HEK293 (cell line): ENCODE measurements around the gene KDM4B.

ENCODE experiments used
- CTCF ChIA-PET: fragments of 350-600 bp; formaldehyde crosslinking; extraction: SDS; loops from one replicate; lab custom pipeline; 2021; ENCODE audit warnings: antibody characterized with exemption; lab: Yijun Ruan, JAX
- POLR2A ChIA-PET: fragments of 300-600 bp; formaldehyde crosslinking; extraction: SDS; loops from one replicate; lab custom pipeline; 2020; ENCODE audit warnings: antibody characterized with exemption, inconsistent platforms; lab: Yijun Ruan, JAX
- H3K27ac ChIP-seq: fragments of 200-500 bp; sonication (Bioruptor generic); 2 replicates; pipeline ENCODE4 v1.5.1; 2014; ENCODE audit warnings: low read depth, low read length, control low read depth, inconsistent platforms; ENCODE audit errors: extremely low read depth
- H3K36me3 ChIP-seq, 2 experiments: fragments of 200-500 bp in 1 of 2; sonication (Bioruptor generic) in 1 of 2; 1 replicate in 1 of 2; 2 replicates in 1 of 2; pipeline ENCODE4 v1.5.1; 2014 to 2017; ENCODE audit warnings: inconsistent platforms in 2 of 2, low read length in 2 of 2; ENCODE audit not compliant: control insufficient read depth in 2 of 2, insufficient read depth in 1 of 2
- H3K4me1 ChIP-seq: fragments of 200-500 bp; sonication (Bioruptor generic); 2 replicates; pipeline ENCODE4 v1.5.1; 2014; ENCODE audit warnings: mild to moderate bottlenecking, low read length, inconsistent platforms; ENCODE audit not compliant: control insufficient read depth, insufficient read depth
- H3K4me3 ChIP-seq: 2 replicates; pipeline ENCODE4 v1.5.1; 2011; ENCODE audit warnings: low read depth, mild to moderate bottlenecking, control low read depth, low read length, moderate library complexity
- H3K9me3 ChIP-seq: fragments of 200-500 bp; sonication (Bioruptor generic); 2 replicates; pipeline ENCODE4 v1.5.1; 2014; ENCODE audit warnings: low read depth, low read length, inconsistent platforms; ENCODE audit not compliant: control insufficient read depth, insufficient read depth
- BCL11B ChIP-seq: fragments of 450-650 bp; formaldehyde crosslinking; IDR thresholded peaks from 2 replicates; pipeline ENCODE4 v1.5.1; 2016; ENCODE audit warnings: low read depth, missing biosample characterization, missing genetic modification characterization
- GLIS2 ChIP-seq: fragments of 450-650 bp; formaldehyde crosslinking; IDR thresholded peaks from 2 replicates; pipeline ENCODE4 v1.5.1; 2016; ENCODE audit warnings: missing biosample characterization, missing genetic modification characterization
- IKZF3 ChIP-seq: fragments of 450-650 bp; IDR thresholded peaks from 2 replicates; pipeline ENCODE4 v1.5.0; 2018; ENCODE audit warnings: missing biosample characterization, mild to moderate bottlenecking, missing genetic modification characterization, moderate library complexity
- KLF16 ChIP-seq: fragments of 450-650 bp; formaldehyde crosslinking; IDR thresholded peaks from 2 replicates; pipeline ENCODE4 v1.5.1; 2017; ENCODE audit warnings: missing biosample characterization, missing genetic modification characterization
- KLF17 ChIP-seq: fragments of 450-650 bp; formaldehyde crosslinking; IDR thresholded peaks from 2 replicates; pipeline ENCODE4 v1.5.1; 2016; ENCODE audit warnings: missing biosample characterization, missing genetic modification characterization
- KLF8 ChIP-seq: fragments of 450-650 bp; formaldehyde crosslinking; IDR thresholded peaks from 2 replicates; pipeline ENCODE4 v1.5.1; 2016; ENCODE audit warnings: missing biosample characterization, missing genetic modification characterization
- ZBTB49 ChIP-seq: fragments of 450-650 bp; formaldehyde crosslinking; IDR thresholded peaks from 2 replicates; pipeline ENCODE4 v1.5.1; 2016; ENCODE audit warnings: missing biosample characterization, missing genetic modification characterization, low read depth
- ZBTB7A ChIP-seq: fragments of 450-650 bp; formaldehyde crosslinking; IDR thresholded peaks from 2 replicates; pipeline ENCODE4 v1.5.1; 2016; ENCODE audit warnings: low read depth, missing biosample characterization, missing genetic modification characterization
- ZBTB8A ChIP-seq: fragments of 450-650 bp; formaldehyde crosslinking; IDR thresholded peaks from 2 replicates; pipeline ENCODE4 v1.5.1; 2016; ENCODE audit warnings: missing biosample characterization, missing genetic modification characterization
- ZEB2 ChIP-seq: fragments of 450-650 bp; formaldehyde crosslinking; IDR thresholded peaks from 2 replicates; pipeline ENCODE4 v1.5.1; 2016; ENCODE audit warnings: missing biosample characterization, missing genetic modification characterization
- ZFP3 ChIP-seq: fragments of 450-650 bp; formaldehyde crosslinking; IDR thresholded peaks from 2 replicates; pipeline ENCODE4 v1.5.1; 2016; ENCODE audit warnings: low read depth, missing biosample characterization, missing genetic modification characterization
- ZFP37 ChIP-seq: fragments of 450-650 bp; formaldehyde crosslinking; IDR thresholded peaks from 2 replicates; pipeline ENCODE4 v1.5.1; 2016; ENCODE audit warnings: missing biosample characterization, missing genetic modification characterization
- ZFP69B ChIP-seq: fragments of 450-650 bp; formaldehyde crosslinking; IDR thresholded peaks from 2 replicates; pipeline ENCODE4 v1.5.1; 2016; ENCODE audit warnings: missing biosample characterization, missing genetic modification characterization
- ZNF174 ChIP-seq: fragments of 450-650 bp; formaldehyde crosslinking; IDR thresholded peaks from 2 replicates; pipeline ENCODE4 v1.5.0; 2017; ENCODE audit warnings: missing biosample characterization, mild to moderate bottlenecking, missing genetic modification characterization
- ZNF19 ChIP-seq: fragments of 450-650 bp; formaldehyde crosslinking; IDR thresholded peaks from 2 replicates; pipeline ENCODE4; 2016; ENCODE audit warnings: missing biosample characterization, missing genetic modification characterization, low read depth
- ZNF223 ChIP-seq: fragments of 450-650 bp; formaldehyde crosslinking; IDR thresholded peaks from 2 replicates; pipeline ENCODE4 v1.5.1; 2016; ENCODE audit warnings: missing biosample characterization, missing genetic modification characterization
- ZNF37A ChIP-seq: fragments of 450-650 bp; IDR thresholded peaks from 2 replicates; pipeline ENCODE4 v1.5.1; 2018; ENCODE audit warnings: missing biosample characterization, missing genetic modification characterization
- ZNF391 ChIP-seq: fragments of 450-650 bp; formaldehyde crosslinking; IDR thresholded peaks from 2 replicates; pipeline ENCODE4 v1.5.1; 2016; ENCODE audit warnings: low read depth, missing biosample characterization, missing genetic modification characterization, borderline replicate concordance
- ZNF423 ChIP-seq: fragments of 450-650 bp; formaldehyde crosslinking; IDR thresholded peaks from 2 replicates; pipeline ENCODE4 v1.5.1; 2016; ENCODE audit warnings: missing biosample characterization, missing genetic modification characterization
- ZNF521 ChIP-seq: fragments of 450-650 bp; formaldehyde crosslinking; IDR thresholded peaks from 2 replicates; pipeline ENCODE4 v1.5.1; 2017; ENCODE audit warnings: missing biosample characterization, mild to moderate bottlenecking, missing genetic modification characterization
- ZNF561 ChIP-seq: fragments of 450-650 bp; IDR thresholded peaks from 2 replicates; pipeline ENCODE4 v1.5.1; 2018; ENCODE audit warnings: missing biosample characterization, missing genetic modification characterization, borderline replicate concordance
- ZNF692 ChIP-seq: fragments of 450-650 bp; formaldehyde crosslinking; IDR thresholded peaks from 2 replicates; pipeline ENCODE4 v1.5.1; 2016; ENCODE audit warnings: missing biosample characterization, missing genetic modification characterization
- ZNF776 ChIP-seq: fragments of 450-650 bp; formaldehyde crosslinking; IDR thresholded peaks from 2 replicates; pipeline ENCODE4 v1.5.0; 2017; ENCODE audit warnings: missing biosample characterization, missing genetic modification characterization, borderline replicate concordance
- TF ChIP-seq, protein P1 (sequence below): fragments of 450-650 bp; formaldehyde crosslinking; IDR thresholded peaks from 2 replicates; pipeline ENCODE4 v1.5.1; 2016; ENCODE audit warnings: missing biosample characterization, missing genetic modification characterization
- TF ChIP-seq, protein P2 (sequence below): fragments of 450-650 bp; formaldehyde crosslinking; IDR thresholded peaks from 2 replicates; pipeline ENCODE4 v1.5.1; 2016; ENCODE audit warnings: missing biosample characterization, missing genetic modification characterization

Gene KDM4B

DNA sequence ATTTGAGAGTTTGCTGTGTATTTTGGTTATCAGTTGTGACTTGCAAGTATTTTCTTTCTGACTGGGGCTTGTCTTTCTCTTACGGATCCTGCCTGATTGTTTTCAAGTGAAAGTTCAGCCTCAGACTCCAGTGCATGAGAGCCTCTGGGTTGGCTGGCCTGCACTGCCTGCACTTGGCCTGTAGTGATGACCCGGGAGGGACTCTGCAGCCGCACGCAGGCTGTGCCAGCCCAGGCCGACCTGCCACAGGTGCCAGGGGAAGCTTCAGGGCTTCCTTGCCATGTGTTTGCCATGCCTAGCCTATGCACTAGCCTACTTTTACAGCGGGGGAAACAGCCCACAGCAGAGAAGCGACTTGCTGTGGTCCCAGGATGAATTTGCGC lies 77.0 kb downstream of the KDM4B start:
- POLR2A ChIA-PET: interaction anchor here (0.6 kb wide), 1 partner anchor 391 kb away, joined by 7 read pairs; no protein-coding TSS in a partner anchor
- CTCF ChIA-PET: interaction anchor here (0.6 to 4.8 kb wide), 8 partner anchors 10 to 489 kb away, joined by 3 to 26 read pairs (median 4); no protein-coding TSS in a partner anchor
- Histone ChIP-seq H3K4me3 (no peak overlapping the region), H3K4me1 (peaks cover 18% of the 10 kb centered on the region), H3K36me3 (peaks cover 0 to 26% of the 10 kb centered on the region in 2 experiments; a peak in 2 of 3 replicates), H3K9me3 (no peaks in the 10 kb centered on the region), H3K27ac (peak overlapping the region; percentile 70)
- TF ChIP-seq, protein P1, sequence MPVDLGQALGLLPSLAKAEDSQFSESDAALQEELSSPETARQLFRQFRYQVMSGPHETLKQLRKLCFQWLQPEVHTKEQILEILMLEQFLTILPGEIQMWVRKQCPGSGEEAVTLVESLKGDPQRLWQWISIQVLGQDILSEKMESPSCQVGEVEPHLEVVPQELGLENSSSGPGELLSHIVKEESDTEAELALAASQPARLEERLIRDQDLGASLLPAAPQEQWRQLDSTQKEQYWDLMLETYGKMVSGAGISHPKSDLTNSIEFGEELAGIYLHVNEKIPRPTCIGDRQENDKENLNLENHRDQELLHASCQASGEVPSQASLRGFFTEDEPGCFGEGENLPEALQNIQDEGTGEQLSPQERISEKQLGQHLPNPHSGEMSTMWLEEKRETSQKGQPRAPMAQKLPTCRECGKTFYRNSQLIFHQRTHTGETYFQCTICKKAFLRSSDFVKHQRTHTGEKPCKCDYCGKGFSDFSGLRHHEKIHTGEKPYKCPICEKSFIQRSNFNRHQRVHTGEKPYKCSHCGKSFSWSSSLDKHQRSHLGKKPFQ: no peak
- TF ChIP-seq ZNF692 (tag by site-specific recombination) (no peak), ZBTB7A (tag by site-specific recombination) (no peak), KLF8 (no peak), ZFP3 (tag by site-specific recombination) (no peak), ZFP37 (tag by site-specific recombination) (no peak), ZFP69B (no peak), ZNF19 (tag by site-specific recombination) (no peak), ZNF37A (tag by site-specific recombination) (no peak), ZNF223 (no peak)

- peaks cover 0 to 20% of the 10 kb centered on the region in 2 experiments; a peak in 2 of 3 replicates for H3K36me3 ChIP-seq
- no peak overlapping the region for H3K4me3 ChIP-seq
- peak overlapping the region; percentile 70 for H3K27ac ChIP-seq
- peaks cover 18% of the 10 kb centered on the region for H3K4me1 ChIP-seq
- ChIA-PET CTCF (interaction anchor here (0.5 to 4.8 kb wide), 11 partner anchors 10 to 760 kb away, joined by 3 to 26 read pairs (median 3); no protein-coding TSS in a partner anchor), POLR2A (interaction anchor here (0.6 kb wide), 1 partner anchor 390 kb away, joined by 7 read pairs; no protein-coding TSS in a partner anchor)
- no peaks in the 10 kb centered on the region for H3K9me3 ChIP-seq
- TF ChIP-seq ZBTB8A: peak; percentile 75
- TF ChIP-seq, protein P2, sequence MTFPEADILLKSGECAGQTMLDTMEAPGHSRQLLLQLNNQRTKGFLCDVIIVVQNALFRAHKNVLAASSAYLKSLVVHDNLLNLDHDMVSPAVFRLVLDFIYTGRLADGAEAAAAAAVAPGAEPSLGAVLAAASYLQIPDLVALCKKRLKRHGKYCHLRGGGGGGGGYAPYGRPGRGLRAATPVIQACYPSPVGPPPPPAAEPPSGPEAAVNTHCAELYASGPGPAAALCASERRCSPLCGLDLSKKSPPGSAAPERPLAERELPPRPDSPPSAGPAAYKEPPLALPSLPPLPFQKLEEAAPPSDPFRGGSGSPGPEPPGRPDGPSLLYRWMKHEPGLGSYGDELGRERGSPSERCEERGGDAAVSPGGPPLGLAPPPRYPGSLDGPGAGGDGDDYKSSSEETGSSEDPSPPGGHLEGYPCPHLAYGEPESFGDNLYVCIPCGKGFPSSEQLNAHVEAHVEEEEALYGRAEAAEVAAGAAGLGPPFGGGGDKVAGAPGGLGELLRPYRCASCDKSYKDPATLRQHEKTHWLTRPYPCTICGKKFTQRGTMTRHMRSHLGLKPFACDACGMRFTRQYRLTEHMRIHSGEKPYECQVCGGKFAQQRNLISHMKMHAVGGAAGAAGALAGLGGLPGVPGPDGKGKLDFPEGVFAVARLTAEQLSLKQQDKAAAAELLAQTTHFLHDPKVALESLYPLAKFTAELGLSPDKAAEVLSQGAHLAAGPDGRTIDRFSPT (tag by site-specific recombination): peak; percentile 76; the same call in 1 of the 2 replicates
- TF ChIP-seq ZNF521 (tag by site-specific recombination): no peak
- TF ChIP-seq IKZF3 (tag by site-specific recombination): peak; percentile 61; the same call in 1 of the 2 replicates
- no peak for TF ChIP-seq BCL11B (tag by site-specific recombination)
- peak; percentile 76 for TF ChIP-seq ZEB2
- 0 out of 2 replicates have a peak, but pooled peaks have one; percentile 58 for TF ChIP-seq ZNF391 (tag by site-specific recombination)
- TF ChIP-seq ZNF174 (tag by site-specific recombination): no peak
- TF ChIP-seq ZNF561: peak; percentile 53; the same call in 1 of the 2 replicates
- TF ChIP-seq ZNF423 (tag by site-specific recombination): peak; percentile 83
- no peak for TF ChIP-seq ZBTB49 (tag by site-specific recombination)
- no peak for TF ChIP-seq ZNF776 (tag by site-specific recombination)
- TF ChIP-seq GLIS2: peak; percentile 64
- peak; percentile 92 for TF ChIP-seq KLF17 (tag by site-specific recombination)
- no peak; the same call in 1 of the 2 replicates for TF ChIP-seq KLF16 (tag by site-specific recombination)
Measured at GRCh38 chr19:5046339-5047039, 77.6 kb downstream of the KDM4B start.
